ENCODE measurements around the gene PLEKHA7.
"Not testable (repeated sequence)": the region's sequence is repeated elsewhere in the genome, so short reads cannot be mapped to it uniquely, and the experiment has no call there.

PLEKHA7 gene

DNA sequence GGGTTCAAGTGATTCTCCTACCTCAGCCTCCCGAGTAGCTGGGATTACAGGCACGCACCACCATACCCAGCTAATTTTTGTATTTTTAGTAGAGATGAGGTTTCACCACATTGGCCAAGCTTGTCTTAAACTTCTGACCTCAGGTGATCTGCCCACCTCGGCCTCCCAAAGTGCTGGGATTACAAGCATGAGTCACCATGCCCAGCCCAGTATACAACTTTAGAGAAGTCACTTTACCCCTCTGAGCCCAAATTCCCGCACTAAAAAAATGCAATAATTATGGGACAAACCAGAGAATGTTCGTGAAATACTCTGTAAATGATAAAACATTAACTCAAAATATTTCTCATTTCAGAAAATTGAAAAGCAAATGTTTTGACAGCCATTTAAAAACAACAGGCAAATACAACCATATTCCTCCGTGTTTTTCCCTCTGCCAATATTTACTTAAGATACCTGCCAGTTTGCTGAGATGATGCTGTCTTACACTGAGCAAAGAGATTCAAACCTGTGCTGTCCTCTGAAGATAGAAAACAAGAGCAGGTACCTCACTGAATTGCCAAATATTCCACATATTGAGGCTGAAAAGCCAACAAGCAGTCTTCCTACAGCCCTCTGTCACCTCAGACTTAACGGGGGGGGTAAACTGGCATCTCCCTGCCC lies 9.6 kb downstream of the PLEKHA7 start:
- DNase-seq, result no peak

- DNase-seq, result no peak
Observed at GRCh38 chr11:17003426-17003825, 10.8 kb downstream of the PLEKHA7 start.

- no peak for DNase-seq
Observed at GRCh38 chr11:17002543-17002942, 11.7 kb downstream of the PLEKHA7 start.

DNA sequence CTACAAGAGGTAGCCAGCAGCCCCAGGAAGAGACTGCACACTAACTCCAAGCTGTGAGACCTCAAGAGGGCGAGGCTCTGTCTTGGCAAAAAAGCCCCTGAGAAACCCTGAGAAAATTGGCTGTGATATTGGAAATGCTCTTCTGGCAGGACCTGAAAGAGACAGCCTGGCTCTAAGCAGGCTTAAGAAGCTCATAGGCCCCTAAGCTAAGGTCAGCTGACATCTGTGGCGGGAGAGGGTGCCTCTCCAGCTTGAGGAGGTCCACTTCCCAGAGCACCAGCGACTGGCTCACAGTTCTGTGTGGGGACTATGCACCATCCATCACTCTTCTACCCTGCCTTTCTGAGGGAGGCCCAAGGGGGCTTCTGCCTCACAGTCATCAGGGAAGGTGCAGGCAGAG lies 12.4 kb downstream of the PLEKHA7 start:
- DNase-seq, result no peak

GRCh38 chr11:17000987-17001386 lies 13.2 kb downstream of the PLEKHA7 start:
- no peak for DNase-seq

DNA sequence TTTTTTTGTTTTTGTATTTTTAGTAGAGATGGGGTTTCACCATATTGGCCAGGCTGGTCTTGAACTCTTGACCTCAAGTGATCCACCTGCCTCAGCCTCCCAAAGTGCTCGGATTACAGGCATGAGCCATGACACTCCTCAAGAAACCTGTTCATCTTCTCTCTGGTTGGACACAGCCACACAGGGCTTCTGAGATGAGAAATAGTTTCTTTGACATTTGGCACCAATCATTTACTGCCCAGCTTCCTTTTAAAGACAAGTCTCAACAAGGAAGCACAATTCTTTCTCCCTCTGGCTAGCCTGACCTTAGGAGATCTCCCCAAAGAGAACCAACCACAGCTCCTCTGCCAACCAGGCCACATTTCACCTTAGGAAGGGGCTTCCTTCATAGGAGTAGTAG lies 14.0 kb downstream of the PLEKHA7 start:
- not testable (repeated sequence) for DNase-seq

DNA sequence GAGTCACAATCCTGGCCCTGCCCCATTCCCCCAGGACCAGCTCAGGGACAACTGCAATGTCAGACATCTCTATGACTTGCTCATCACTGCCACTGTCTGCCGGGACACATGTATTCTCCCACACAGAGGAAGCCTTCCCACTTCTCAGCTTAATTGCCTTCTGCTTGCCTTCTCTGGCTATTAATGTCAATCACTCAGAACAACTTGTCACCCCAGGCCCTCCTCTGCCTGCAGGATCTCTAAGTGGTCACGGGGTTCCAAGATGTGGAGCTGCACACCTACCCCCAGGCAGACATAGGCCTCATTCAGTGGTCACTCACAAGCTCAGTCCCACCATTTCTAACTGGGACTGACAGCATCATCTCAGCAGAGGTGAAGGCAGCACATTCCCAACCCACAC lies 15.1 kb downstream of the PLEKHA7 start:
- no peak for DNase-seq

DNA sequence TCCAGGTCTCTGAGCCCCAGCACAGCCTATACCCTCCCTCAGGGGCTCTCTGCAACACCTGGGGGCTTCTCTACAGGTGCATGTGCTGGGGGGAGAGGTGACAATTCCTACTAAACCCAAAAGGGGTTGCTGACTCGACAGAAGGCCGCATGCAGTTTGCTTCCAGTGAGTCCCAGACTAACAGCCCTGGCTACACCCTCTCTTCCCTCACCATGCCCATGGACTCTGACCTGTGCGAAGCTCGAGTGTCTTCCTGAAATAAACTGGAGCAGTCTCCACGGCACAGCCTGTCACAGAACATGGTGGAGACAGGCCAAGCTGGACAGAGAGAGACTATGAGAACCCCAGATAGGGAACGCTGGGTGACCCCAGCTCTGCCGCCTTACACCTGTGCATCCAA lies 16.6 kb downstream of the PLEKHA7 start:
- no peak for DNase-seq

DNA sequence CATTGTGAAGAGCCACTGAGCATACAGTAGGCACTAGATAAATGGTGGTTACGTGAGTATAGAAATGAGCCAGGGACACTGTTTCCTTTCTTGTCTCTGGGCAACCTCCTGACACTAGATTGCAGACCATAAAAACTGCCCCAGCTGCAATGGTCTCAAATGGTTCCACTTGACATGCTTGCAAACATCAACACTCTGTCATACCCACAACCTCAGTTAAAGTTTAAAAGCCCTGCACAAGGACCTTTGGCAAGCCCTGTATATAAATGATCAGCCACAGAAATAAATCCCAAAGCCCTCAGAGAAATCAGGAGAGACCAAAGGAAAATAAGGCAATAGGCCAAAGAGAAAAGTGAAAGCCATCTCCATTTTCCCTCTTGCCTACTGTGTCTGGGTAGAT lies 20.7 kb downstream of the PLEKHA7 start:
- DNase-seq, result no peak

GRCh38 chr11:16992846-16993245 lies 21.4 kb downstream of the PLEKHA7 start:
- DNase-seq, result no peak

DNA sequence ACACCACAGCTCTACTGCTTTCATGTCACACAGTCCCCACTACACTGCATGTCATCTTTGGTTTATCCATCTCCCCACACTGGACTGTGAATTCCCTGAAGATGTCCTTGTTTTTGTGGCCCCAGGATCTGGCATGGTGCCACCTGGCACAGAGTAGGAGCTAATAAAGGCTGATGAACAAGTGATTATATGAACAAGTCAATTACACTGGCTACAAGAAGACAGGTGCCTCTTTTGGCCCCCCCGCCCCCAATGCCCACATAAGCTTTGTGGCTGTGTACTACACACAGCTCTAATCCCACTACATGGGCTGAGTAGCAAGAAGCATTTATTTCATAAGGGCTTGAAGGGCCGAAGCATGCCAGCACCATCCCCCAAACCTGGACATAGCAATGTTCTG lies 24.7 kb downstream of the PLEKHA7 start:
- DNase-seq, result no peak

GRCh38 chr11:16987205-16987568 lies 27.0 kb downstream of the PLEKHA7 start:
- DNase-seq, result no peak

DNA sequence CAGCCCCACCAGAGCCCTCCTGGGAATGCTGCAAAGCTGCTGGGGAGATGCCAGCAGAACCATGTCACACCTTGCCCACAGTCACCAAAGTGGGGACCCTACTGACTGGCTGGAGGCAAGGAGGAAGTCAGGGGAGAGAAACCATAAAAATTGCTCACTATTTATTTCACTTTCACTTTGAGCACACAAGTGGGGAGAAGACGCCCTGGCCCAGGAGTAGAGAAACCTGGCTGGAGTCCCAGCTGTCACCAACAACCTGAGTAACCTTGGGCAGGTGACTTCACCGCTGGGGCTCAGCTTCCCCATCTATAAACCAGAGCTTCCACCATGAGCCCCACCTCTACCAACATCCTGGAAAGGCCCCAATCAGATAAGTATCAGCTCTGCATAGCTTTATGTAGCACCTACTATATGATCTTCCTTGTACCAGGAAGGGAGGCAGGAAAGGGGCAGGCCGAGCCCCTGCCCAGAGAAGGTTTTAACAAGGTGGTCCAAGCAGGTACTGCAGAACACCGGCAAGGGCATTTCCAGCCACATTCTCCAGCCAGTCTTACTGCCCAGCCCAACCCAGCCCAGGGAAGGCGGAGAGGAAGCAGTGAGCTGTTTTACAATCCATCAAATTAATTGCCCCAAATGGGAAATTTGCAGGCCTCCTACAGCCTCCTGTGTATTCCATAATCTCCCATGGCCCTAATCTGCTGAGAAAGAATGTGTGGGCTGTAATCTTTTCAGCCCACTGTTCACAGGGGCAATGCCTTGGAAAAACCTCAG lies 27.6 kb downstream of the PLEKHA7 start:
- DNase-seq, result peak; percentile 70

- no peak for DNase-seq
Observed at GRCh38 chr11:16985297-16985696, 28.9 kb downstream of the PLEKHA7 start.

- DNase-seq, result no peak
Observed at GRCh38 chr11:16984229-16984628, 30.0 kb downstream of the PLEKHA7 start.

- no peak for DNase-seq
Observed at GRCh38 chr11:16982809-16983208, 31.4 kb downstream of the PLEKHA7 start.

- no peak for DNase-seq
Observed at GRCh38 chr11:16982256-16982671, 31.9 kb downstream of the PLEKHA7 start.

GRCh38 chr11:16981651-16982194 lies 32.5 kb downstream of the PLEKHA7 start:
- DNase-seq, result no peak

DNA sequence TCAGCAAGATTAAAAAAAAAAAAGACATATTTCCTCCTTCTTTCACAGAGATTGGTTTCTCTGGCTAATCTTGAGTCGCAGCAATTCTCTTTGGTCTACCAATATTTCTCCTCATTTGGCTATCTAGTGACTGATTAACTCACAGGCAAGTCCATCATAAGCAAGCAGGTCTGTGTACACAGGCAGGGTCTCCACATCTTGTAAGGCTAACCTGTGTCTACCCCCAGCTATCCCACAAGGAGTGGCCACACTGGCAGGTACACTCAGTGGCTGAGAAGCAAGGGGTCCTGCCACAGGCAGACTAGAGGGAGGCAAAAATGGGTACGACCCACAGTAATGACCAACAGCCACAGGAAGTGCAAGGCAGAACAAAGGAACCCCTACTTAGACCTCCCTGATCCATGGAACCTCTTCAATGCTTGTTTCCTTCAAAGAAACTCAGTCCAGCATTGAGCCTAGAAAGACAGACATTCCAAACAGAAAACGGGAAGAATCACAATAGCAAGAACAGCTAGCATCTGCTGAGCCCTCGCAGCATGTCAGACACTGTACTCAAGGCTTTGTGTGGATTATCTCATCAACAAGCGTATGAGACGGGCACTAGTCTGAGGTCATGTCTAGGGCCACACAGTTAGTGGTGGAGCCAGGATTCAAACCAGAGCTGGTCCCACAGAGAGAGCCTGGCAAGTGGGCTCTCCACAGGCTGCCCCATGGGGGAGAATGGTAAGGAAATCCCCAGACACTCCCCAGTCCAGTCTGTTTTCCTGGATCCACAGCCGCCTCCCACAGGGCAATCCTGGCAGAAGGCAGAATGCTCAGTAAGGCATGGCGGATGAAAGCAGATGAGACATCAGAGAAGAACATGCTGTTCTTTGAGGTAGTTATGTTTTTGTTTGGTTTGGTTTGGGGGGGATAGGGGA lies 34.3 kb downstream of the PLEKHA7 start:
- no peak for DNase-seq

GRCh38 chr11:16977994-16978315 lies 36.3 kb downstream of the PLEKHA7 start:
- no peak for DNase-seq

DNA sequence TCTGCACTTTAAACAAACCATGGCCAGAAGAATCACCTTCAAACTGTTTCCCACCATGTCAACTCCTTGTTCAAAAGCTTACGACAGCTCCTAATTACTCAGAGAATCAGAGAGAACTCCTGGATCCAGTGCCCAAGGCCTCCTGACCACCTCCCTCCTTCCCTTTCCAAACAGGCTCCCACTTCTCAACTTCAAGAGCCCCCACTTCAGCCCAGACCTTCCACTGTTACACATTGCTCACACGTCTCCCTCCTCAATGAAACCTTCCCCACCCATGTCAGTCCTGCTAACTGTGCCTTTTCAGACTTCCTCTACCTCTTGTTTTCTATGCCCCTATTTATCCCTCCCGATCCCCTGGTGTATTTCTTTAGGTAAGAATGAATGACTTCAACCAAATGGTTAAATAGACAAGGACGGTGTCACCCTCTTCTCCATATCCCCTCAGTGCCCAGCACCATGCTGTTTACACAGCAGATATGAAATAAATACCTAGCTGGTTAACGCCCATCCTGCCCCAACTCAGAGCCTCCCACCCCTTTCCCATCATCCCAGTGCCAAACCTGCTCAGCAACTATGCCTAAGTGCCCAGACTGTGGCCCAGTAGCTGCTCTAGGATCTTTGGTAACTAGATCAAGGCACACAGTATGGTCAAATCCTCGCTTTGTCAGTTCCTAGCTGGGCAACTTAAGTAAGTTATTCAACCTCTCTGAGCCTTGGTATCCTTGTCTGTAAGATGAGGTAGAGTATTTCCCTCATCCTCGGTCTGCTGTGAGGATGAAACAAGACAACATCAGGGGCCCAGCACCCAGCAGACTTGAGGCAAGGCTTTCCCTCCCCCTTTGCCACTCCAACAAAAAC lies 36.8 kb downstream of the PLEKHA7 start:
- DNase-seq, result no peak

- DNase-seq, result no peak
Observed at GRCh38 chr11:16976379-16976778, 37.8 kb downstream of the PLEKHA7 start.

DNA sequence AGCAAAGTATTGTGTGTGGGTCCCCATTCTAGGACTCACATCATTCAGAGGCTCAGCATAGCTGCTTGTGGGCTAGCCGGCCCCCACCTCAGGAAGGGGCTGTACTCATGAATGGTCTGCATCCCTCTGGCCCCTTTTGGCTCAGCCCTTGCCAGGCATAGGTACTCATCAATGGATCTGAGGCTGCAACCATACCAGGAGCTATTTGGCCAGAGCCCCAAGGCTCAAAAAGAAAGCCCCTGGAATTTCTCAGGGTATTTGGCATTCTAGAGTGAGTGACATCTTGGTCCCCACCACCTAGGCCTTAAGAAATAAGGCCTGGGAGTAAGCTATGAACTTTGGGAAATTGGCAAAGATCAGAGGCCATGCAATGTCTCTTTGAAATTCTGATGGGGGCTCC lies 38.3 kb downstream of the PLEKHA7 start:
- no peak for DNase-seq
